BE2C (cell line): ENCODE results near the gene ZNF804A.

Source experiments
- DNase-seq: peaks from one replicate; pipeline ENCODE4 v3.0.0-alpha.2; 2020
- H3K27me3 ChIP-seq: fragments of 250-450 bp; sonication (Bioruptor Pico); 2 replicates; pipeline ENCODE4 v1.5.1; 2020; ENCODE audit warnings: mild to moderate bottlenecking
- H3K36me3 ChIP-seq: fragments of 250-450 bp; sonication (Bioruptor Pico); 2 replicates; pipeline ENCODE4 v1.5.1; 2020; ENCODE audit warnings: mild to moderate bottlenecking
- H3K4me1 ChIP-seq: fragments of 250-450 bp; sonication (Bioruptor Pico); 2 replicates; pipeline ENCODE4 v1.5.1; 2020
- H3K4me3 ChIP-seq: 2 replicates; pipeline ENCODE4 v1.5.1; 2011; ENCODE audit warnings: low read depth, low read length
- H3K9me3 ChIP-seq: fragments of 250-450 bp; sonication (Bioruptor Pico); 2 replicates; pipeline ENCODE4 v1.5.1; 2020
- TF ChIP-seq, protein P1 (sequence below): IDR thresholded peaks from 2 replicates; pipeline ENCODE4 v1.5.1; 2012; ENCODE audit warnings: mild to moderate bottlenecking, low read depth, low read length

ZNF804A gene

DNA sequence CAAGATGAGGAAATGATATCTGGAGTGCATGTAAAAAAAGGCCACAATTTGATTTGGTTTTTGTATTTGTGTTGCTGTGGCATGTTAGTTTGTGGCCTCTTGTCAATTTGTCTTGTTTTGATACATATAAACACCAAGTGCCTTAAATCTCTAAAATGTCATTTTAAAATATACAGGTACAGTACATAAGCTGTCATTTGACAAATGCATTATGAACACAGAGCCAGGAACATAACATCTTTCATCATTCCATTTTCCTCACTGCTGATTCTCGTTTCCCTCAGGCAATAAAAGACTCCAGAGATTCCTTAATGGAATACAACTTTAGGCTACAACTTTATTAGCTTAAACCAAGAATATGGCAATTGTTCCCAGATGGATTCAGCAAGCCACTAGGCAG, 217.5 kb downstream of the ZNF804A start:
- Histone ChIP-seq H3K9me3 (no peaks in the 10 kb centered on the region), H3K36me3 (no peaks in the 10 kb centered on the region), H3K27me3 (no peaks in the 10 kb centered on the region), H3K4me1 (no peaks in the 10 kb centered on the region), H3K4me3 (no peak overlapping the region)
- no peak for DNase-seq
- TF ChIP-seq, protein P1, sequence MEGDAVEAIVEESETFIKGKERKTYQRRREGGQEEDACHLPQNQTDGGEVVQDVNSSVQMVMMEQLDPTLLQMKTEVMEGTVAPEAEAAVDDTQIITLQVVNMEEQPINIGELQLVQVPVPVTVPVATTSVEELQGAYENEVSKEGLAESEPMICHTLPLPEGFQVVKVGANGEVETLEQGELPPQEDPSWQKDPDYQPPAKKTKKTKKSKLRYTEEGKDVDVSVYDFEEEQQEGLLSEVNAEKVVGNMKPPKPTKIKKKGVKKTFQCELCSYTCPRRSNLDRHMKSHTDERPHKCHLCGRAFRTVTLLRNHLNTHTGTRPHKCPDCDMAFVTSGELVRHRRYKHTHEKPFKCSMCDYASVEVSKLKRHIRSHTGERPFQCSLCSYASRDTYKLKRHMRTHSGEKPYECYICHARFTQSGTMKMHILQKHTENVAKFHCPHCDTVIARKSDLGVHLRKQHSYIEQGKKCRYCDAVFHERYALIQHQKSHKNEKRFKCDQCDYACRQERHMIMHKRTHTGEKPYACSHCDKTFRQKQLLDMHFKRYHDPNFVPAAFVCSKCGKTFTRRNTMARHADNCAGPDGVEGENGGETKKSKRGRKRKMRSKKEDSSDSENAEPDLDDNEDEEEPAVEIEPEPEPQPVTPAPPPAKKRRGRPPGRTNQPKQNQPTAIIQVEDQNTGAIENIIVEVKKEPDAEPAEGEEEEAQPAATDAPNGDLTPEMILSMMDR = no peak

DNA sequence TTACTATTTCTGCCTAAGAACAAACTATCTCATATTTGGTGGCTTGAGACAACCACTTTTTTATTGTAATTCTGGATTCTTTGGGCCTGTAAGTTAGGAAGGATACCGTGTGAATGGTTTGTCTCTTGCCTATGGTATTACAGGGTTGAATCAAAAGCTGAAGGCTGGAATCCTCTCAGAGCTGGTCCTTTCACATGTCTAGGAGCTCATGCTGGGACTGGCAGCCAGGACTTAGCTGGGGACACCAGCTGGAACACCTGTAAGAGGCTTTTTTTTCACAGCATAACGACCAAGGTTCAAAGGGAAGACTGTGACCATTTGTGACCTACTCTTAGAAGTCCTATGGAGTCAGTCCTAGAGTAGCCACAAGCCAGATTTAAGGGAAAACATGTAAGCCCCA, 226.3 kb downstream of the ZNF804A start:
- H3K4me3 ChIP-seq = no peak overlapping the region
- no peaks in the 10 kb centered on the region for H3K36me3 ChIP-seq
- TF ChIP-seq, protein P1 = no peak
- no peaks in the 10 kb centered on the region for H3K27me3 ChIP-seq
- H3K4me1 ChIP-seq = no peaks in the 10 kb centered on the region
- no peak for DNase-seq
- no peaks in the 10 kb centered on the region for H3K9me3 ChIP-seq

DNA sequence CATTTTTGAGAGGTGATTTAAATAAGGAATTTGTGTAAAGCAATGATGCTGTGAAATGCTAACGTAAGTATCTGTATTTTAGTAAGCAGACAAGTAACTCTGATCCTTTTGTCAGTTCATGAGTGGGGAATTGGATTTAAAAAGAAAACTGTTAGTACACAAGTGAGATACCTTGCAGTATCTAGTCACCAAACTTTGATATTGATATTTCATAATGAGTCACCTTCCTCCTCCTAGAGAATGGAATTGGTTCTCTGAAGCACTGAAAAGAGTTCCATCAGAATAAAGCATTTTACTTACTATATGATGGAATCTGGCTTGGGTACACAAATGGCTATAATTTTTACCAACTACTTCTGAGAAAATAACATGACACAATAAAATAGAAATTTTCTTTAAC, 232.2 kb downstream of the ZNF804A start:
- H3K4me1 ChIP-seq = no peaks in the 10 kb centered on the region
- no peaks in the 10 kb centered on the region for H3K9me3 ChIP-seq
- H3K27me3 ChIP-seq = no peaks in the 10 kb centered on the region
- DNase-seq = no peak
- H3K36me3 ChIP-seq = no peaks in the 10 kb centered on the region
- TF ChIP-seq, protein P1 = no peak
- H3K4me3 ChIP-seq = no peak overlapping the region

DNA sequence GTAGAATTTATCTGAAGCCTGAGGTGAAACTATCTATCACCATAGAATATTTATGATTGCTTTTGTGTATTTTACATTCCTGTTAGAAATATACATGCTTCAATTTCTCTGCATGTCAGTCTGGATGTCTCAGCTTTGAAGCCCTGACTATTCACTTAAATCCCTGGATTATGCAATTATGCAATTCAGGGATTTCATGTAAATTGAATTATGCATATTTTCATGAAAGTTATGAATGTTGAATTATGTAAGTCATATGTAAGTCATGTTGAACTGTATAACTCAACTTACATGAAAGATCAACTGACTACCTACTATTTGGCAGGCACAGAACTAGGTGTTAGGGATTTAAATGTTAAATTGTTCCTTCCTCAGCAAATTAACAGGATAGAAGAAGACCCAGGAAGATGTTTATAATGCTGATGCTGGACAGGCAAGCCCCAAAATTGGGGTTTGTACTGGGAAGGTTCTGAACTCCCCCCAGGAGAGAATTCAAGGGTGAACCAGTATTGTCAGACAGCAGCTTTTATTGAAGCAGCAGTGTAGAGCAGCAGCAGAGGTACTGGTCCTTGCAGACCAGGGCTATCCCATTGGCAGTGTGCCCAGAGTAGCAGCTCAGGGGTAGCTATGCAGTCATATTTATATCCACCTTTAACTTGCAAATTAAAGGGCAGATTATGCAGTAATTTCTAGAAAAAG, 236.5 kb downstream of the ZNF804A start:
- H3K36me3 ChIP-seq = no peaks in the 10 kb centered on the region
- H3K4me3 ChIP-seq = no peak overlapping the region
- TF ChIP-seq, protein P1 = no peak
- peak; percentile 78 for DNase-seq
- no peaks in the 10 kb centered on the region for H3K27me3 ChIP-seq
- H3K4me1 ChIP-seq = no peaks in the 10 kb centered on the region; the same call in 1 of the 2 replicates
- no peaks in the 10 kb centered on the region for H3K9me3 ChIP-seq

DNA sequence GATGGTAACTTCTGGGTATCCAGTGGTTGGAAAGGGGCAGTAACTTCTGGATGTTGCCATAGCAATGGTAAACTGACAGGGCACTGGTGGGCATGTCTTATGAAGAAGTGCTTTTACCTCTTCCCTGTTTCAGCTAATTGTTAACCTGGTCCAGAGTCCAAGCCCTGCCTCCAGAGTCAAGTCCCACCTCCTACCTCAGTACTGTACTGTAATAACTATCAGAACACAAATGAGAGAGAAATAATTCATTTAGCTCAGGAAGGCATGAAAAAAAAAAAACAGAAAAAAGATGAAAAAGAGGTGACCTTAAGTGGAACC, 237.0 kb downstream of the ZNF804A start:
- TF ChIP-seq, protein P1 = no peak
- H3K9me3 ChIP-seq = no peaks in the 10 kb centered on the region
- H3K36me3 ChIP-seq = no peaks in the 10 kb centered on the region
- H3K4me3 ChIP-seq = no peak overlapping the region
- DNase-seq = no peak
- no peaks in the 10 kb centered on the region for H3K27me3 ChIP-seq
- H3K4me1 ChIP-seq = no peaks in the 10 kb centered on the region; the same call in 1 of the 2 replicates

DNA sequence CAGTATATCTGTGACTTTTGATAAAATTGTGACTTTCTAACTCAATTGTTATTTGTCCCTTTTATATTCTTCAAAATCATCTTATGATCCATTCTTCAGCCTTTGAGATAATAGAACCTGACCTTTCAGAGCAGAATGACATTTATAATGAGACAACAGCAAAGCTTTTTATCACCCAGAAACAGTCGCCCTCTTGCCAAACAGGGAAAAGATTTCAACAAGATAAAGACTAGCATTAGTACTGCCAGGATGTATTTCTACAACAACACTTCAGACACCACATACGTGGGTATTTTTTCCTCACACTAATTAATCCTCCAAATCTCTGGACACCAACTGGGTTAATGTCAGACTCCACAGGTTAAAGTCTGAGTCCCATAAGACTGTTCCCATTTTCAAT, 249.0 kb downstream of the ZNF804A start:
- H3K36me3 ChIP-seq = no peaks in the 10 kb centered on the region
- TF ChIP-seq, protein P1 = no peak
- H3K27me3 ChIP-seq = no peaks in the 10 kb centered on the region

More for the DNA sequence above, 249.0 kb downstream of the ZNF804A start:
- Histone ChIP-seq H3K4me3 (no peak overlapping the region), H3K9me3 (no peaks in the 10 kb centered on the region), H3K4me1 (peaks cover 4% of the 10 kb centered on the region)
- no peak for DNase-seq
